NCI-H1048 (cell line): ENCODE results near the gene KLHDC3.
"Not testable (repeated sequence)": the region's sequence is repeated elsewhere in the genome, so short reads cannot be mapped to it uniquely, and the experiment has no call there.

Source experiments
- DNase-seq: peaks from one replicate; lab custom pipeline; 2025; lab: John Stamatoyannopoulos, UW

The KLHDC3 gene

GRCh38 chr6:42988486-42989020, 25.5 kb upstream of the KLHDC3 start:
- no peak for DNase-seq

GRCh38 chr6:42989923-42990322, 24.1 kb upstream of the KLHDC3 start:
- DNase-seq, result no peak

- no peak for DNase-seq
Measured at GRCh38 chr6:42993445-42993844, 20.6 kb upstream of the KLHDC3 start.

GRCh38 chr6:42996513-42996912, 17.5 kb upstream of the KLHDC3 start:
- no peak for DNase-seq

- DNase-seq, result not testable (repeated sequence)
Measured at GRCh38 chr6:42998205-42998604, 15.8 kb upstream of the KLHDC3 start.

GRCh38 chr6:43001843-43002242, 12.2 kb upstream of the KLHDC3 start:
- no peak for DNase-seq

GRCh38 chr6:43005844-43006243, 8.2 kb upstream of the KLHDC3 start:
- no peak for DNase-seq

- DNase-seq, result no peak
Measured at GRCh38 chr6:43006251-43006650, 7.8 kb upstream of the KLHDC3 start.

GRCh38 chr6:43007126-43007525, 6.9 kb upstream of the KLHDC3 start:
- no peak for DNase-seq

- DNase-seq, result no peak
Measured at GRCh38 chr6:43009124-43009523, 4.9 kb upstream of the KLHDC3 start.

- DNase-seq, result no peak
Measured at GRCh38 chr6:43011207-43011606, 2.8 kb upstream of the KLHDC3 start.

- no peak for DNase-seq
Measured at GRCh38 chr6:43012364-43012763, 1.7 kb upstream of the KLHDC3 start.

- no peak for DNase-seq
Measured at GRCh38 chr6:43013097-43013842, 779 bp upstream of the KLHDC3 start.

- no peak for DNase-seq
Measured at GRCh38 chr6:43014434-43014909, 423 bp downstream of the KLHDC3 start.

- no peak for DNase-seq
Measured at GRCh38 chr6:43016176-43016942, 2.3 kb downstream of the KLHDC3 start.

- DNase-seq, result no peak
Measured at GRCh38 chr6:43016943-43017334, 2.9 kb downstream of the KLHDC3 start.

GRCh38 chr6:43019152-43019551, 5.1 kb downstream of the KLHDC3 start:
- DNase-seq, result no peak

- no peak for DNase-seq
Measured at GRCh38 chr6:43020052-43020705, 6.1 kb downstream of the KLHDC3 start.

GRCh38 chr6:43020847-43021246, 6.8 kb downstream of the KLHDC3 start:
- no peak for DNase-seq

GRCh38 chr6:43021270-43022047, 7.4 kb downstream of the KLHDC3 start, which contains the start of gene RRP36:
RRP36 (plus strand) TSS chr6:43021623; CDS start chr6:43021655, 32 bp downstream.
- peak; percentile 40 for DNase-seq

- no peak for DNase-seq
Measured at GRCh38 chr6:43024436-43024835, 10.4 kb downstream of the KLHDC3 start.

GRCh38 chr6:43026365-43026764, 12.3 kb downstream of the KLHDC3 start:
- DNase-seq, result no peak
